T-cell (primary cell): ENCODE data around the gene CCND3. TPM values are rescaled to one million over a fixed set of nuclear protein-coding genes. Genes with fewer than 3 reads are reported as not detected.

Experiments used
- ATAC-seq, 4 experiments: fragments of 200-7000 bp in 3 of 4; fragments of 150-1000 bp in 1 of 4; cut with Tn5 transposase; replicated peaks in 1 of 4; 1 replicate in 3 of 4; 2 replicates in 1 of 4; pipeline ENCODE4 v1.10.0; 2021; ENCODE audit warnings: moderate library complexity in 3 of 4, mild to moderate bottlenecking in 2 of 4, moderate number of reproducible peaks in 1 of 4
- CTCF ChIA-PET, 2 donors: fragments of 300-600 bp; sonication (Branson Sonifier 250); formaldehyde crosslinking; loops; one replicate each; lab custom pipeline; 2022; ENCODE audit warnings: antibody characterized with exemption in 2 of 2; lab: Charles Lee
- POLR2A ChIA-PET, 2 donors: fragments of 300-600 bp; sonication (Branson Sonifier 250); formaldehyde crosslinking; loops; one replicate each; lab custom pipeline; 2022; ENCODE audit warnings: antibody characterized with exemption in 2 of 2; lab: Charles Lee
- DNase-seq, 35 experiments: peaks; one replicate each; pipeline versions ENCODE4 v3.0.0 to v3.0.0-alpha.2; 2013 to 2023
- H3K27ac ChIP-seq: one replicate; pipeline ENCODE4 v1.5.1; 2013; ENCODE audit warnings: low read length
- H3K27me3 ChIP-seq, 2 experiments: replicated peaks in 1 of 2; 1 replicate in 1 of 2; 2 replicates in 1 of 2; pipeline versions ENCODE4 v1.6.1 to v1.7.0; 2013; ENCODE audit warnings: low read length in 1 of 2, mixed read lengths in 1 of 2; ENCODE audit not compliant: control insufficient read depth in 2 of 2, insufficient read depth in 2 of 2; ENCODE audit errors: extremely low read depth in 1 of 2
- H3K36me3 ChIP-seq, 2 donors: 1 replicate in 1 of 2; 2 replicates in 1 of 2; pipeline versions ENCODE4 v1.6.1 to v1.7.0; 2013; ENCODE audit warnings: low read length in 1 of 2; ENCODE audit not compliant: control insufficient read depth in 2 of 2, insufficient read depth in 1 of 2; ENCODE audit errors: extremely low read depth in 1 of 2
- H3K4me1 ChIP-seq, 2 experiments: 1 replicate in 1 of 2; 2 replicates in 1 of 2; pipeline versions ENCODE4 v1.6.1 to v1.7.0; 2013; ENCODE audit warnings: low read length in 2 of 2, mixed read lengths in 1 of 2; ENCODE audit not compliant: insufficient read depth in 2 of 2, control insufficient read depth in 1 of 2; ENCODE audit errors: extremely low read depth in 1 of 2
- H3K4me3 ChIP-seq, 2 donors: 1 replicate in 1 of 2; 2 replicates in 1 of 2; pipeline versions ENCODE4 v1.5.1 to v1.7.0; 2013; ENCODE audit warnings: mild to moderate bottlenecking in 2 of 2, low read length in 1 of 2, moderate library complexity in 1 of 2; ENCODE audit not compliant: control insufficient read depth in 1 of 2; ENCODE audit errors: extremely low read depth in 1 of 2
- H3K9me3 ChIP-seq: 2 replicates; pipeline ENCODE4 v1.7.0; 2013
- H3K27ac Mint-ChIP-seq, 2 donors: one replicate each; pipeline ENCODE4 v1.8.0; 2020 to 2021; ENCODE audit warnings: mild to moderate bottlenecking in 2 of 2, mixed read lengths in 2 of 2
- H3K27me3 Mint-ChIP-seq, 2 donors: one replicate each; pipeline ENCODE4 v1.8.0; 2021 to 2022; ENCODE audit warnings: mixed read lengths in 2 of 2
- H3K36me3 Mint-ChIP-seq: one replicate; pipeline ENCODE4 v1.8.0; 2021; ENCODE audit warnings: mixed read lengths
- H3K4me1 Mint-ChIP-seq, 3 donors: one replicate each; pipeline ENCODE4 v1.8.0; 2020 to 2022; ENCODE audit warnings: mixed read lengths in 3 of 3, mild to moderate bottlenecking in 1 of 3
- H3K4me3 Mint-ChIP-seq, 3 donors: one replicate each; pipeline ENCODE4 v1.8.0; 2020 to 2022; ENCODE audit warnings: mild to moderate bottlenecking in 3 of 3, mixed read lengths in 3 of 3, moderate library complexity in 3 of 3
- H3K9me3 Mint-ChIP-seq, 3 donors: one replicate each; pipeline ENCODE4 v1.8.0; 2020 to 2022; ENCODE audit warnings: mixed read lengths in 3 of 3
- WGBS: methylation state at CpG from one replicate; pipeline ENCODE4 v1.1.5; 2013; ENCODE audit warnings: missing lambda C conversion rate; ENCODE audit not compliant: insufficient coverage; 5-methylcytosine and 5-hydroxymethylcytosine counted together
- total RNA-seq, 35 experiments: library from RNA in 6 of 35; stranded (reverse) in 6 of 35; fragments of 120-200 nt in 1 of 35; gene quantifications; one replicate each; pipeline versions ENCODE4 v1.2.1 to v1.2.4 and lab custom pipeline; 2013 to 2026

CCND3 gene
- total RNA-seq, 5 donors from 2014 or later (not counting 1 experiment from before 2014, with no cell fraction given): 265 to 532 (median 284) TPM

- no peaks in the 10 kb centered on the region for H3K9me3 Mint-ChIP-seq
- ATAC-seq (no peak), DNase-seq (no peak)
- Histone ChIP-seq H3K4me3 (no peak overlapping the region), H3K4me1 (peaks cover 4 to 82% of the 10 kb centered on the region in 2 experiments), H3K27me3 (no peaks in the 10 kb centered on the region), H3K36me3 (peaks cover 4 to 46% of the 10 kb centered on the region in 2 donors), H3K9me3 (no peaks in the 10 kb centered on the region), H3K27ac (no peak overlapping the region)
- WGBS: 100% methylated on average over 2 of the region's 5 CpGs
- no peaks in the 10 kb centered on the region for H3K27me3 Mint-ChIP-seq
- ChIA-PET POLR2A (interaction anchor here in 1 of 2 donors (0.7 kb wide), 1 partner anchor 16 kb away, joined by 3 read pairs; no protein-coding TSS in a partner anchor), CTCF (interaction anchor here in 1 of 2 donors (1.0 kb wide), 1 partner anchor 73 kb away, joined by 4 read pairs; no protein-coding TSS in a partner anchor)
- H3K36me3 Mint-ChIP-seq: peaks cover 24% of the 10 kb centered on the region
- H3K27ac Mint-ChIP-seq: peak overlapping the region; percentile 19 to 71
- H3K4me1 Mint-ChIP-seq: peaks cover 79 to 90% (median 89%) of the 10 kb centered on the region in 3 donors
- no peak overlapping the region for H3K4me3 Mint-ChIP-seq
Measured at GRCh38 chr6:41966214-41966920, 24.8 kb upstream of the CCND3 start.

GRCh38 chr6:41965429-41966213, 24.0 kb upstream of the CCND3 start:
- POLR2A ChIA-PET: interaction anchor here (0.7 to 1.1 kb wide), 3 partner anchors 15 to 1405 kb away, joined by 3 to 6 read pairs (median 4); no protein-coding TSS in a partner anchor
- peaks cover 4 to 49% of the 10 kb centered on the region in 2 donors for H3K36me3 ChIP-seq
- no peak overlapping the region for H3K4me3 ChIP-seq
- ATAC-seq: no peak
- H3K4me3 Mint-ChIP-seq: peak overlapping the region in 1 of 3 donors; percentile 19
- no peaks in the 10 kb centered on the region for H3K27me3 Mint-ChIP-seq
- H3K4me1 Mint-ChIP-seq: peaks cover 79 to 88% (median 88%) of the 10 kb centered on the region in 3 donors
- peaks cover 4 to 82% of the 10 kb centered on the region in 2 experiments for H3K4me1 ChIP-seq
- DNase-seq: no peak
- H3K27ac Mint-ChIP-seq: peak overlapping the region; percentile 19 to 71
- CTCF ChIA-PET: interaction anchor here in 1 of 2 donors (0.7 kb wide), 1 partner anchor 76 kb away, joined by 9 read pairs; no protein-coding TSS in a partner anchor
- no peak overlapping the region for H3K27ac ChIP-seq
- H3K36me3 Mint-ChIP-seq: peaks cover 26% of the 10 kb centered on the region
- H3K9me3 ChIP-seq: no peaks in the 10 kb centered on the region
- 94% methylated on average over 4 of the region's 11 CpGs for WGBS
- H3K27me3 ChIP-seq: no peaks in the 10 kb centered on the region
- H3K9me3 Mint-ChIP-seq: no peaks in the 10 kb centered on the region

- peak overlapping the region; percentile 0 to 67 for H3K27ac Mint-ChIP-seq
- H3K36me3 Mint-ChIP-seq: peaks cover 25% of the 10 kb centered on the region
- DNase-seq (no peak), ATAC-seq (peak in 3 of 4 experiments; percentile 37 to 40 (median 39))
- H3K4me1 Mint-ChIP-seq: peaks cover 81 to 90% (median 88%) of the 10 kb centered on the region in 3 donors
- Histone ChIP-seq H3K9me3 (no peaks in the 10 kb centered on the region), H3K36me3 (peaks cover 4 to 55% of the 10 kb centered on the region in 2 donors), H3K4me1 (peaks cover 0 to 80% of the 10 kb centered on the region in 2 experiments), H3K4me3 (no peak overlapping the region), H3K27me3 (no peaks in the 10 kb centered on the region), H3K27ac (no peak overlapping the region)
- ChIA-PET CTCF (interaction anchor here (0.6 to 1.1 kb wide), 3 partner anchors 22 to 155 kb away, joined by 3 to 6 read pairs (median 4); no protein-coding TSS in a partner anchor), POLR2A (interaction anchor here in 1 of 2 donors (0.6 to 1.1 kb wide), 2 partner anchors 37 to 43 kb away, joined by 3 to 4 read pairs; no protein-coding TSS in a partner anchor)
- 87% methylated on average over 2 of the region's 2 CpGs for WGBS
- no peaks in the 10 kb centered on the region for H3K27me3 Mint-ChIP-seq
- peak overlapping the region in 1 of 3 donors; percentile 24 for H3K4me3 Mint-ChIP-seq
- no peaks in the 10 kb centered on the region for H3K9me3 Mint-ChIP-seq
Measured at GRCh38 chr6:41964201-41964887, 22.7 kb upstream of the CCND3 start.

- Histone ChIP-seq H3K27ac (no peak overlapping the region), H3K27me3 (no peaks in the 10 kb centered on the region), H3K4me3 (no peak overlapping the region), H3K36me3 (peaks cover 4 to 54% of the 10 kb centered on the region in 2 donors), H3K4me1 (peaks cover 0 to 79% of the 10 kb centered on the region in 2 experiments), H3K9me3 (no peaks in the 10 kb centered on the region)
- no peak for DNase-seq
- H3K27ac Mint-ChIP-seq: peak overlapping the region; percentile 0 to 67
- ATAC-seq: no peak
- WGBS: 57% methylated on average over 1 of the region's 1 CpG
- CTCF ChIA-PET: interaction anchor here (0.5 to 1.1 kb wide), 3 partner anchors 24 to 71 kb away, joined by 3 to 4 read pairs (median 3); no protein-coding TSS in a partner anchor
- H3K9me3 Mint-ChIP-seq: no peaks in the 10 kb centered on the region
- H3K36me3 Mint-ChIP-seq: peaks cover 30% of the 10 kb centered on the region
- H3K4me3 Mint-ChIP-seq: peak overlapping the region in 1 of 3 donors; percentile 35
- POLR2A ChIA-PET: interaction anchor here in 1 of 2 donors (0.6 kb wide), 1 partner anchor 21 kb away, joined by 3 read pairs; no protein-coding TSS in a partner anchor
- no peaks in the 10 kb centered on the region for H3K27me3 Mint-ChIP-seq
- peaks cover 81 to 91% (median 90%) of the 10 kb centered on the region in 3 donors for H3K4me1 Mint-ChIP-seq
Measured at GRCh38 chr6:41963371-41963770, 21.8 kb upstream of the CCND3 start.

- Histone ChIP-seq H3K9me3 (no peaks in the 10 kb centered on the region), H3K4me1 (peaks cover 2 to 65% of the 10 kb centered on the region in 2 experiments), H3K27me3 (no peaks in the 10 kb centered on the region), H3K36me3 (peaks cover 4 to 34% of the 10 kb centered on the region in 2 donors), H3K27ac (no peak overlapping the region), H3K4me3 (no peak overlapping the region)
- POLR2A ChIA-PET: interaction anchor here (0.6 to 0.7 kb wide), 3 partner anchors 41 to 1019 kb away, joined by 3 to 5 read pairs (median 4); no protein-coding TSS in a partner anchor
- peaks cover 78 to 82% (median 79%) of the 10 kb centered on the region in 3 donors for H3K4me1 Mint-ChIP-seq
- H3K9me3 Mint-ChIP-seq: no peaks in the 10 kb centered on the region
- no peak for ATAC-seq
- H3K4me3 Mint-ChIP-seq: no peak overlapping the region
- H3K27me3 Mint-ChIP-seq: no peaks in the 10 kb centered on the region
- CTCF ChIA-PET: interaction anchor here in 1 of 2 donors (0.6 kb wide), 1 partner anchor 401 kb away, joined by 4 read pairs; no protein-coding TSS in a partner anchor
- H3K27ac Mint-ChIP-seq: peak overlapping the region; percentile 75 to 78
- WGBS: no CpG with 5 or more reads among the region's 4 CpGs
- peaks cover 29% of the 10 kb centered on the region for H3K36me3 Mint-ChIP-seq
- no peak for DNase-seq
Measured at GRCh38 chr6:41960028-41960427, 18.4 kb upstream of the CCND3 start.
